Liver (tissue), 9 donors: ENCODE measurements around the gene CSNK2A2. TPM values are rescaled to one million over a fixed set of nuclear protein-coding genes. Genes with fewer than 3 reads are reported as not detected.

Experiments
- DNase-seq: peaks from one replicate; pipeline ENCODE4 v3.0.0-alpha.2; 2017; ENCODE audit warnings: low spot score
- H3K27ac ChIP-seq, 2 donors: one replicate each; pipeline ENCODE4 v1.7.0; 2013; ENCODE audit warnings: inconsistent platforms in 2 of 2, low read length in 2 of 2, control low read depth in 1 of 2, low read depth in 1 of 2, mild to moderate bottlenecking in 1 of 2
- H3K27me3 ChIP-seq, 4 donors: one replicate each; pipeline versions ENCODE4 v1.6.1 to v1.7.0; 2013; ENCODE audit warnings: low read length in 3 of 4, inconsistent platforms in 1 of 4, mild to moderate bottlenecking in 1 of 4, moderate library complexity in 1 of 4; ENCODE audit not compliant: control insufficient read depth in 4 of 4, insufficient read depth in 4 of 4
- H3K36me3 ChIP-seq, 4 donors: one replicate each; pipeline versions ENCODE4 v1.6.1 to v1.7.0; 2013; ENCODE audit warnings: low read length in 3 of 4, mild to moderate bottlenecking in 3 of 4, low read depth in 1 of 4, moderate library complexity in 1 of 4; ENCODE audit not compliant: control insufficient read depth in 4 of 4, insufficient read depth in 3 of 4
- H3K4me1 ChIP-seq, 4 donors: one replicate each; pipeline versions ENCODE4 v1.6.1 to v1.7.0; 2013; ENCODE audit warnings: low read length in 3 of 4, mild to moderate bottlenecking in 3 of 4, moderate library complexity in 1 of 4; ENCODE audit not compliant: control insufficient read depth in 4 of 4, insufficient read depth in 4 of 4
- H3K4me3 ChIP-seq, 3 donors: one replicate each; pipeline versions ENCODE4 v1.6.1 to v1.7.0; 2013; ENCODE audit warnings: low read length in 3 of 3, control low read depth in 1 of 3, low read depth in 1 of 3, mild to moderate bottlenecking in 1 of 3
- H3K9ac ChIP-seq, 2 donors: one replicate each; pipeline ENCODE4 v1.7.0; 2013; ENCODE audit warnings: low read length in 2 of 2, mild to moderate bottlenecking in 2 of 2, moderate library complexity in 2 of 2, control low read depth in 1 of 2, low read depth in 1 of 2
- H3K9me3 ChIP-seq, 4 donors: one replicate each; pipeline versions ENCODE4 v1.6.1 to v1.7.0; 2013; ENCODE audit warnings: low read length in 3 of 4; ENCODE audit not compliant: control insufficient read depth in 4 of 4
- ATF3 ChIP-seq: IDR thresholded peaks from 2 replicates; pipeline ENCODE4 v1.6.1; 2016; ENCODE audit warnings: antibody characterized with exemption
- CTCF ChIP-seq: fragments of 150-350 bp; IDR thresholded peaks from 2 replicates; pipeline ENCODE4 v1.5.1; 2017; ENCODE audit warnings: improper control_type of control experiment, low read depth, low read length; ENCODE audit not compliant: missing input control
- EGR1 ChIP-seq, 2 donors: IDR thresholded peaks; 2 replicates each; pipeline ENCODE4 v1.6.1; 2016 to 2018; ENCODE audit warnings: antibody characterized with exemption in 2 of 2, low read depth in 2 of 2
- FOXA1 ChIP-seq: IDR thresholded peaks from 2 replicates; pipeline ENCODE4 v1.6.1; 2016; ENCODE audit warnings: antibody characterized with exemption
- FOXA2 ChIP-seq: IDR thresholded peaks from 2 replicates; pipeline ENCODE4 v1.6.1; 2016; ENCODE audit warnings: antibody characterized with exemption
- GABPA ChIP-seq, 2 donors: IDR thresholded peaks in 1 of 2; conservative IDR thresholded peaks in 1 of 2; 2 replicates each; pipeline ENCODE4 v1.6.1; 2016; ENCODE audit warnings: antibody characterized with exemption in 2 of 2, mild to moderate bottlenecking in 1 of 2, moderate library complexity in 1 of 2
- HNF4A ChIP-seq, 2 donors: conservative IDR thresholded peaks; 2 replicates each; pipeline ENCODE4 v1.6.1; 2016; ENCODE audit warnings: antibody characterized with exemption in 2 of 2, mild to moderate bottlenecking in 2 of 2
- HNF4G ChIP-seq: IDR thresholded peaks from 2 replicates; pipeline ENCODE4 v1.6.1; 2016; ENCODE audit warnings: antibody characterized with exemption
- JUND ChIP-seq, 2 donors: IDR thresholded peaks; 2 replicates each; pipeline ENCODE4 v1.6.1; 2016; ENCODE audit warnings: antibody characterized with exemption in 2 of 2
- NR2F2 ChIP-seq: IDR thresholded peaks from 2 replicates; pipeline ENCODE4 v1.6.1; 2016; ENCODE audit warnings: antibody characterized with exemption
- RAD21 ChIP-seq, 2 donors: IDR thresholded peaks; 2 replicates each; pipeline ENCODE4 v1.6.1; 2016; ENCODE audit warnings: antibody characterized with exemption in 2 of 2, mild to moderate bottlenecking in 2 of 2
- RXRA ChIP-seq, 2 donors: IDR thresholded peaks; 2 replicates each; pipeline ENCODE4 v1.6.1; 2017 to 2018; ENCODE audit warnings: antibody characterized with exemption in 2 of 2, mild to moderate bottlenecking in 1 of 2
- SP1 ChIP-seq: IDR thresholded peaks from 2 replicates; pipeline ENCODE4 v1.6.1; 2018; ENCODE audit warnings: antibody characterized with exemption, mild to moderate bottlenecking
- TAF1 ChIP-seq: conservative IDR thresholded peaks from 2 replicates; pipeline ENCODE4 v1.6.1; 2016; ENCODE audit warnings: antibody characterized with exemption, mild to moderate bottlenecking
- ZBTB33 ChIP-seq: IDR thresholded peaks from 2 replicates; pipeline ENCODE4 v1.6.1; 2016; ENCODE audit warnings: antibody characterized with exemption
- WGBS: extraction: QIAGEN DNeasy Blood & Tissue Kit; methylation state at CpG from one replicate; pipeline ENCODE4 v1.1.7; 2013; 5-methylcytosine and 5-hydroxymethylcytosine counted together
- polyA plus RNA-seq, 2 donors: library from polyadenylated mRNA; stranded (reverse) in 1 of 2; unstranded in 1 of 2; fragments of 200-250 nt in 1 of 2; fragments of >200 nt in 1 of 2; fragmentation: Nextera tagmentation in 1 of 2; extraction: Ambion mirVana in 1 of 2; gene quantifications; one replicate each; pipeline versions ENCODE4 v1.2.1 to v1.2.3, GENCODE V29; 2013 to 2015
- total RNA-seq, 2 donors: library from RNA; depleted of rRNA; stranded (reverse); fragments of >200 nt; gene quantifications; one replicate each; pipeline ENCODE4 v1.2.3, GENCODE V29; 2014
- donor health status: healthy.
- donor health status: healthy.
- donor health status: healthy.
- donor health status: healthy.
- donor health status: healthy.

The CSNK2A2 gene
- total and polyA plus RNA-seq, 4 donors, result 9.4 to 21.0 (median 14.7) TPM

GRCh38 chr16:58158725-58159124, 39.2 kb downstream of the CSNK2A2 start:
- no peak for DNase-seq
- no peak overlapping the region for H3K4me3 ChIP-seq
- no peaks in the 10 kb centered on the region for H3K4me1 ChIP-seq
- no peak for TF ChIP-seq HNF4G
- no peak for TF ChIP-seq RXRA (IDR thresholded peaks at IDR 0.05)
- no peak for TF ChIP-seq ZBTB33
- H3K27ac ChIP-seq, result no peak overlapping the region
- peaks cover 3 to 28% (median 25%) of the 10 kb centered on the region in 4 donors for H3K36me3 ChIP-seq
- WGBS, result 93% methylated on average over 3 of the region's 3 CpGs
- no peak overlapping the region for H3K9ac ChIP-seq
- no peaks in the 10 kb centered on the region for H3K9me3 ChIP-seq
- H3K27me3 ChIP-seq, result no peaks in the 10 kb centered on the region

- no peak for TF ChIP-seq HNF4G
- no peak for TF ChIP-seq EGR1 (IDR thresholded peaks at IDR 0.05; ENCODE audit: low read depth in 2 of 2)
- TF ChIP-seq FOXA2, result no peak
- TF ChIP-seq CTCF, result no peak
- TF ChIP-seq HNF4A (conservative IDR thresholded peaks at IDR 0.05), result no peak
- no peak for TF ChIP-seq TAF1
- peaks cover 1 to 25% (median 19%) of the 10 kb centered on the region in 4 donors for H3K36me3 ChIP-seq
- H3K4me3 ChIP-seq, result no peak overlapping the region
- H3K9me3 ChIP-seq, result no peaks in the 10 kb centered on the region
- WGBS, result 88% methylated on average over 29 of the region's 29 CpGs
- DNase-seq, result no peak
- no peak overlapping the region for H3K27ac ChIP-seq
- no peaks in the 10 kb centered on the region for H3K27me3 ChIP-seq
- no peaks in the 10 kb centered on the region for H3K4me1 ChIP-seq
- H3K9ac ChIP-seq, result no peak overlapping the region
Observed at GRCh38 chr16:58157951-58158540, 39.9 kb downstream of the CSNK2A2 start.

- Histone ChIP-seq H3K4me3 (no peak overlapping the region), H3K4me1 (no peaks in the 10 kb centered on the region), H3K9me3 (no peaks in the 10 kb centered on the region), H3K27ac (no peak overlapping the region), H3K9ac (no peak overlapping the region), H3K27me3 (no peaks in the 10 kb centered on the region), H3K36me3 (peaks cover 0 to 17% (median 13%) of the 10 kb centered on the region in 4 donors)
- DNase-seq, result no peak
- TF ChIP-seq SP1 (no peak), GABPA (IDR thresholded peaks at IDR 0.05 in 1 of 2, conservative IDR thresholded peaks at IDR 0.05 in 1 of 2) (no peak), RXRA (IDR thresholded peaks at IDR 0.05) (no peak), FOXA2 (no peak), FOXA1 (no peak), ZBTB33 (no peak), HNF4G (no peak), HNF4A (conservative IDR thresholded peaks at IDR 0.05) (no peak), JUND (IDR thresholded peaks at IDR 0.05) (no peak), RAD21 (IDR thresholded peaks at IDR 0.05) (no peak), EGR1 (IDR thresholded peaks at IDR 0.05; ENCODE audit: low read depth in 2 of 2) (no peak), NR2F2 (no peak), ATF3 (no peak)
- WGBS, result 89% methylated on average over 2 of the region's 2 CpGs
Observed at GRCh38 chr16:58157239-58157638, 40.7 kb downstream of the CSNK2A2 start.
